Right lobe of liver (tissue), 6 donors: ENCODE data around the gene RYR3. TPM values are rescaled to one million over a fixed set of nuclear protein-coding genes. Genes with fewer than 3 reads are reported as not detected.

ENCODE experiments used
- ATAC-seq, 4 donors: fragments of 200-7000 bp; cut with Tn5 transposase; one replicate each; pipeline ENCODE4 v1.9.1; 2020; ENCODE audit warnings: mild to moderate bottlenecking in 4 of 4, moderate library complexity in 4 of 4
- DNase-seq, 3 donors: peaks; one replicate each; pipeline ENCODE4 v3.0.0-alpha.2; 2020
- H3K27ac ChIP-seq, 3 donors: fragments of 200-600 bp; one replicate each; pipeline ENCODE4 v1.8.0; 2022
- H3K27me3 ChIP-seq, 2 donors: fragments of 200-600 bp; one replicate each; pipeline ENCODE4 v1.8.0; 2022
- H3K36me3 ChIP-seq, 4 donors: fragments of 200-600 bp; sonication (generic) in 1 of 4; one replicate each; pipeline versions ENCODE4 v1.5.1 to v1.8.0; 2017 to 2022; ENCODE audit warnings: control low read depth in 1 of 4
- H3K4me1 ChIP-seq, 4 donors: fragments of 200-600 bp; sonication (generic) in 1 of 4; one replicate each; pipeline versions ENCODE4 v1.5.1 to v1.8.0; 2017 to 2022; ENCODE audit warnings: control low read depth in 1 of 4
- H3K4me3 ChIP-seq, 3 donors: fragments of 200-600 bp; one replicate each; pipeline ENCODE4 v1.8.0; 2022
- H3K9me3 ChIP-seq, 4 donors: fragments of 200-600 bp; sonication (generic) in 1 of 4; one replicate each; pipeline versions ENCODE4 v1.5.1 to v1.8.0; 2017 to 2022; ENCODE audit warnings: control low read depth in 1 of 4
- POLR2A ChIP-seq: fragments of 450-650 bp; IDR thresholded peaks from one replicate; pipeline ENCODE4 v1.6.1; 2017; ENCODE audit warnings: antibody characterized with exemption, mild to moderate bottlenecking
- WGBS: methylation state at CpG from one replicate; pipeline ENCODE4 v1.1.6; 2018; ENCODE audit warnings: low coverage, low lambda C conversion rate; ENCODE audit not compliant: insufficient coverage; ENCODE audit errors: missing lambda C conversion rate; 5-methylcytosine and 5-hydroxymethylcytosine counted together
- intact Hi-C, 2 donors: fragments of 100-400 bp; cut with DNase I; formaldehyde crosslinking; loops; one replicate each; pipeline versions ENCODE4 v1.11.2 to v1.14.1; 2022
- total RNA-seq, 6 experiments: library from RNA; depleted of rRNA in 2 of 6; stranded (reverse); fragments of >200 nt in 2 of 6; fragmentation: NEBNext Ultra II Directional in 3 of 6; extraction: Animal tissue kit (Norgen Biotek cat#: 25700) in 3 of 6; gene quantifications; one replicate each; pipeline versions ENCODE4 v1.1.0 to v1.2.4, GENCODE V29; 2016 to 2023
- TF ChIP-seq, protein P1 (sequence below), 4 donors: fragments of 200-600 bp in 3 of 4; fragments of 450-650 bp in 1 of 4; IDR thresholded peaks; one replicate each; pipeline versions ENCODE4 v1.5.1 to v1.8.0; 2016 to 2022; ENCODE audit warnings: antibody characterized with exemption in 4 of 4, mild to moderate bottlenecking in 2 of 4
- donor health status: DM: no; HTN: yes; CAD: no.
- donor health status: DM: no; HTN: no; CAD: no.
- donor health status: DM: no; HTN: no; CAD: no.
- donor health status: DM: no; HTN: yes; CAD: no.
- donor health status: DM: no; HTN: yes; CAD: no.

The RYR3 gene
- total RNA-seq, 6 experiments from 2014 or later, result under 0.01 to 0.31 (median 0.05) TPM; not detected in 3

DNA sequence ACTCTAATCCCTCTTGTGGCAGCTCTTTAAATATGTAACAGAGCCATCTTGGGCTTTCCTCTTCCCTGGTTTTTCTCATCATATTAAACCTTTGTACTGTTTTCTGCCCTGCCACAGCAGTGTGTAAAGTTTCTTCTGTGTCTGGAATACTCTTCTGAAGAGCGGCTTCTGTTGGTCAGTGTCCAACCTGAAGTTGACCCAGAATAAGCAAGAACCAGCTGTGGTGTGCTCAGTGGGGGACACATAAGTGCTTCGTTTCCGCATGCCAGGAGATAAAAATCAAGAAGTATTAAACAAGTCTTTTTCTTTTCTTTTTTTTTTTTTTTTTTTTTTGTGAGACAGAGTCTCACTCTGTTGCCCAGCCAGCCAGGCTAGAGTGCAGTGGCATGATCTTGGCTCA is 484.3 kb downstream of the RYR3 start:
- no peaks in the 10 kb centered on the region for H3K9me3 ChIP-seq
- no peaks in the 10 kb centered on the region for H3K4me1 ChIP-seq
- intact Hi-C loops, result no loop called here
- DNase-seq (no peak), ATAC-seq (no peak)
- 87% methylated on average over 3 of the region's 3 CpGs for WGBS
- no peak for TF ChIP-seq POLR2A
- TF ChIP-seq, protein P1, sequence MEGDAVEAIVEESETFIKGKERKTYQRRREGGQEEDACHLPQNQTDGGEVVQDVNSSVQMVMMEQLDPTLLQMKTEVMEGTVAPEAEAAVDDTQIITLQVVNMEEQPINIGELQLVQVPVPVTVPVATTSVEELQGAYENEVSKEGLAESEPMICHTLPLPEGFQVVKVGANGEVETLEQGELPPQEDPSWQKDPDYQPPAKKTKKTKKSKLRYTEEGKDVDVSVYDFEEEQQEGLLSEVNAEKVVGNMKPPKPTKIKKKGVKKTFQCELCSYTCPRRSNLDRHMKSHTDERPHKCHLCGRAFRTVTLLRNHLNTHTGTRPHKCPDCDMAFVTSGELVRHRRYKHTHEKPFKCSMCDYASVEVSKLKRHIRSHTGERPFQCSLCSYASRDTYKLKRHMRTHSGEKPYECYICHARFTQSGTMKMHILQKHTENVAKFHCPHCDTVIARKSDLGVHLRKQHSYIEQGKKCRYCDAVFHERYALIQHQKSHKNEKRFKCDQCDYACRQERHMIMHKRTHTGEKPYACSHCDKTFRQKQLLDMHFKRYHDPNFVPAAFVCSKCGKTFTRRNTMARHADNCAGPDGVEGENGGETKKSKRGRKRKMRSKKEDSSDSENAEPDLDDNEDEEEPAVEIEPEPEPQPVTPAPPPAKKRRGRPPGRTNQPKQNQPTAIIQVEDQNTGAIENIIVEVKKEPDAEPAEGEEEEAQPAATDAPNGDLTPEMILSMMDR (IDR thresholded peaks at IDR 0.05), result no peak
- no peaks in the 10 kb centered on the region for H3K36me3 ChIP-seq
- no peak overlapping the region for H3K4me3 ChIP-seq
- no peaks in the 10 kb centered on the region for H3K27me3 ChIP-seq
- H3K27ac ChIP-seq, result no peak overlapping the region

- Histone ChIP-seq H3K27ac (no peak overlapping the region), H3K4me1 (no peaks in the 10 kb centered on the region), H3K4me3 (no peak overlapping the region), H3K36me3 (no peaks in the 10 kb centered on the region), H3K9me3 (no peaks in the 10 kb centered on the region), H3K27me3 (no peaks in the 10 kb centered on the region)
- ATAC-seq (no peak), DNase-seq (no peak)
- WGBS, result 9% methylated on average over 2 of the region's 2 CpGs
- no peak for TF ChIP-seq POLR2A
- TF ChIP-seq, protein P1 (IDR thresholded peaks at IDR 0.05), result no peak
- intact Hi-C loops, result no loop called here
Measured at GRCh38 chr15:33797651-33798050, 486.9 kb downstream of the RYR3 start.

GRCh38 chr15:33801954-33802353 is 491.2 kb downstream of the RYR3 start:
- DNase-seq, result no peak
- no peak for ATAC-seq

DNA sequence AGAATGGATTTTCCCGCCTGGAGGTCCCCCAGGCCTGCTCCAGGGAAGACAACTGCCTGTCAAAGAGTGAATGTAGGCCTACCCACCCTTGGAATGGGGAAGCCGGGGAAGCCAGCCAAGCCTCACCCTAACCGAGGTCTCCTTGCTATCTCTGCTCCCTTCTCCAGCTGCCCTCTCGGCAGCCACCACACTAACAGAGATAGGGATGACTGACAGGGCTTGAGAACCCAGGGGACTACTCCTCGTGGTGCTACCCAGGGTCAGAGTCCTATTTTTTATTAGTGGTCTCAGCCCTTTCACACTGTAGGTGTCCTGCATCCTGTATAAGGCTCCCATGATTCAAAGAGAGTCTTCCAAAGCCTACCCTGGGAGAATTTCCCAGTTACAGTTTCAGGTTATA is 496.9 kb downstream of the RYR3 start:
- WGBS, result 38% methylated on average over 2 of the region's 5 CpGs
- Histone ChIP-seq H3K27ac (no peak overlapping the region), H3K27me3 (no peaks in the 10 kb centered on the region), H3K9me3 (no peaks in the 10 kb centered on the region), H3K4me1 (no peaks in the 10 kb centered on the region), H3K36me3 (no peaks in the 10 kb centered on the region), H3K4me3 (no peak overlapping the region)
- DNase-seq (no peak), ATAC-seq (no peak)
- intact Hi-C loops, result no loop called here
- TF ChIP-seq, protein P1 (IDR thresholded peaks at IDR 0.05), result no peak
- no peak for TF ChIP-seq POLR2A

More at GRCh38 chr15:33801954-33802353, 491.2 kb downstream of the RYR3 start:
- Histone ChIP-seq H3K36me3 (no peaks in the 10 kb centered on the region), H3K27me3 (no peaks in the 10 kb centered on the region), H3K9me3 (no peaks in the 10 kb centered on the region), H3K4me3 (no peak overlapping the region), H3K4me1 (no peaks in the 10 kb centered on the region), H3K27ac (no peak overlapping the region)
- 31% methylated on average over 2 of the region's 2 CpGs for WGBS
- intact Hi-C loops, result no loop called here
- TF ChIP-seq, protein P1 (IDR thresholded peaks at IDR 0.05), result no peak
- TF ChIP-seq POLR2A, result no peak
